ENCODE measurements around the gene TP53AIP1. TPM values are rescaled to one million over a fixed set of nuclear protein-coding genes. Genes with fewer than 3 reads are reported as not detected.

Gene TP53AIP1
- total and polyA plus RNA-seq, 7 donors = 0.07 to 0.51 (median 0.08) TPM; not detected in 4

DNA sequence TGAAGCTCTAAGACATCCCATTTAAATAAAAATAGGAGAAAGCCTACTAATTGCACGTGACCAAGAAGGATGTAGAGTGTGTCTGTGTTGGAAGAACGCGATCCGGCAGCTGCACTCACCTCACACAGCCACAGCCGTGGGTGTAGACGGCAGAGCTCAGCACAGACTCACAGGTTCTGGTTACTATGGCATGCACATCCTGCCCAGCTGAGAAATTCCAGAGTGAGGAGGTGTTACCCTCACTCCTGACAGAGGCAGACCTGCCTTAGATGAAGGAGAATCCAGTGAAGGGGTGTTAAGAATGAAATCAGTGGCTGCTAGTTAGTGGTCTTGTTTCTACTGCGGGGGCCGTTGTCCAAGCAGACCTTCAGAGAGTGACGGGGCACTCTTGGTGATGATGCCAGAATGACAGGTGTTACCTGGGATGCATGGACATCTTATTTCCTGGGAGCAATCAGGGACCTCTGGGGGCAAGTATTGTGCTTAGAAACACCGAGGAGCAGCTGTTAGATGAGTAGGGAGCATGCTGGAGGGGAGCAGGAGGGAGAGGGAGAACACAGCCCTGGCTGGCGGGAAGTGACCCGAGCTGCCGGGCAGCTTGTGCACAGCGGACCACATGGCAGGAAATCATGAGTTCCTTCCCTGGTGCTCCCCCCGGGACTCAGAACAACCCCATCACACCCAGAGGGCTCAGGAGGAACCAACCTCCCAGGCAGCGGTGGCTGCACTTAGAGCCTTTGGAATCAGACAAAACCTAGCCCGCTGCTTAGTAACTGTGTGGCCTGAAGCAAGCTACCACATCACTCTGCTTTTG is 39.2 kb downstream of the TP53AIP1 start:
- H3K4me3 ChIP-seq = no peak overlapping the region
- 54 to 56% (median 55%) methylated on average over 17 of the region's 17 CpGs for WGBS, 3 donors
- intact Hi-C loops (cut with DNase I) = no loop called here
- peak in 1 of 4 donors; percentile 29 for ATAC-seq
- TF ChIP-seq, protein P1, sequence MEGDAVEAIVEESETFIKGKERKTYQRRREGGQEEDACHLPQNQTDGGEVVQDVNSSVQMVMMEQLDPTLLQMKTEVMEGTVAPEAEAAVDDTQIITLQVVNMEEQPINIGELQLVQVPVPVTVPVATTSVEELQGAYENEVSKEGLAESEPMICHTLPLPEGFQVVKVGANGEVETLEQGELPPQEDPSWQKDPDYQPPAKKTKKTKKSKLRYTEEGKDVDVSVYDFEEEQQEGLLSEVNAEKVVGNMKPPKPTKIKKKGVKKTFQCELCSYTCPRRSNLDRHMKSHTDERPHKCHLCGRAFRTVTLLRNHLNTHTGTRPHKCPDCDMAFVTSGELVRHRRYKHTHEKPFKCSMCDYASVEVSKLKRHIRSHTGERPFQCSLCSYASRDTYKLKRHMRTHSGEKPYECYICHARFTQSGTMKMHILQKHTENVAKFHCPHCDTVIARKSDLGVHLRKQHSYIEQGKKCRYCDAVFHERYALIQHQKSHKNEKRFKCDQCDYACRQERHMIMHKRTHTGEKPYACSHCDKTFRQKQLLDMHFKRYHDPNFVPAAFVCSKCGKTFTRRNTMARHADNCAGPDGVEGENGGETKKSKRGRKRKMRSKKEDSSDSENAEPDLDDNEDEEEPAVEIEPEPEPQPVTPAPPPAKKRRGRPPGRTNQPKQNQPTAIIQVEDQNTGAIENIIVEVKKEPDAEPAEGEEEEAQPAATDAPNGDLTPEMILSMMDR (IDR thresholded peaks at IDR 0.05) = no peak
- H3K27ac ChIP-seq = no peak overlapping the region
- peak in 1 of 2 donors; percentile 25 for DNase-seq
- H3K4me1 ChIP-seq = no peaks in the 10 kb centered on the region
- H3K27me3 ChIP-seq (ENCODE audit: insufficient read depth in 3 of 3, low read length in 2 of 3) = peaks cover 0 to 31% (median 16%) of the 10 kb centered on the region in 3 donors
- H3K9me3 ChIP-seq = no peaks in the 10 kb centered on the region
- H3K36me3 ChIP-seq (ENCODE audit: insufficient read depth in 1 of 2, low read depth in 1 of 2) = no peaks in the 10 kb centered on the region

- Histone ChIP-seq H3K27me3 (ENCODE audit: insufficient read depth in 3 of 3, low read length in 2 of 3) (peaks cover 0 to 31% (median 14%) of the 10 kb centered on the region in 3 donors), H3K4me1 (no peaks in the 10 kb centered on the region), H3K4me3 (no peak overlapping the region), H3K9me3 (no peaks in the 10 kb centered on the region), H3K36me3 (ENCODE audit: insufficient read depth in 1 of 2, low read depth in 1 of 2) (no peaks in the 10 kb centered on the region), H3K27ac (no peak overlapping the region)
- WGBS, 3 donors = 85 to 88% (median 85%) methylated on average over 10 of the region's 10 CpGs
- ATAC-seq (no peak), DNase-seq (no peak)
- TF ChIP-seq, protein P1 (IDR thresholded peaks at IDR 0.05) = no peak
- intact Hi-C loops (cut with DNase I) = no loop called here
These were observed 40.1 kb downstream of the TP53AIP1 start for GRCh38 chr11:128902515-128903066.

GRCh38 chr11:128901653-128902514 is 40.8 kb downstream of the TP53AIP1 start:
- peaks cover 0 to 28% (median 12%) of the 10 kb centered on the region in 3 donors for H3K27me3 ChIP-seq (ENCODE audit: insufficient read depth in 3 of 3, low read length in 2 of 3)
- TF ChIP-seq, protein P1 (IDR thresholded peaks at IDR 0.05) = no peak
- H3K27ac ChIP-seq = no peak overlapping the region
- no peak overlapping the region for H3K4me3 ChIP-seq
- H3K9me3 ChIP-seq = no peaks in the 10 kb centered on the region
- WGBS, 3 donors = 63 to 68% (median 64%) methylated on average over 29 of the region's 29 CpGs
- ATAC-seq (no peak), DNase-seq (no peak)
- intact Hi-C loops (cut with DNase I) = no loop called here
- no peaks in the 10 kb centered on the region for H3K4me1 ChIP-seq
- H3K36me3 ChIP-seq (ENCODE audit: insufficient read depth in 1 of 2, low read depth in 1 of 2) = no peaks in the 10 kb centered on the region

DNA sequence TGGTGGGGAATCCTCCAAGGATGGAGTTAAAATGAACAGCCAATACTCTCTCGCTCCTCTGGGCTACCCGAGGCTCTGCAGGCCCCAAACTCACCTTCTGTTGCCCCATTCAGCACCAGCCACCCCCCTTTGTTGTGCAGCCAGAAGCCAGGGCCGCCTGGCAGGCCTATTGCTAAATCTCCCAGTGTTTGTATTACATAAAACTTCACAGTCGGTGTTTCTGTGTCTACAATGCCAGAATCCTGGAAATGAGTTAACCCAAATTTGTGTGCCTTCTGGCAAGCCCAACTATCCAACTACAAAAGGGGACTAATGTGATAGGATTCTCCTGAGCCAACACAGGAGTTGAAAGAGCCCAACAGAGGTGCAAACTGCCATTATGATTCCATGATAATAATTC is 42.2 kb downstream of the TP53AIP1 start:
- WGBS, 3 donors = 51 to 61% (median 56%) methylated on average over 4 of the region's 4 CpGs
- ATAC-seq (no peak), DNase-seq (no peak)
- H3K4me3 ChIP-seq = no peak overlapping the region
- TF ChIP-seq, protein P1 (IDR thresholded peaks at IDR 0.05) = no peak
- H3K27me3 ChIP-seq (ENCODE audit: insufficient read depth in 3 of 3, low read length in 2 of 3) = peaks cover 0 to 20% (median 3%) of the 10 kb centered on the region in 3 donors
- H3K27ac ChIP-seq = no peak overlapping the region
- no peaks in the 10 kb centered on the region for H3K4me1 ChIP-seq
- no peaks in the 10 kb centered on the region for H3K36me3 ChIP-seq (ENCODE audit: insufficient read depth in 1 of 2, low read depth in 1 of 2)
- H3K9me3 ChIP-seq = no peaks in the 10 kb centered on the region
- intact Hi-C loops (cut with DNase I) = no loop called here
